Stimulated activated CD4-positive, alpha-beta T cell treated with anti-CD3 and anti-CD28 coated beads, Interleukin-2, amount 100 ng/mL, for 48 hours (primary cell): ENCODE measurements around the gene OAS3.
"Not testable (repeated sequence)": the region's sequence is repeated elsewhere in the genome, so short reads cannot be mapped to it uniquely, and the experiment has no call there.

Experiments
- DNase-seq, 2 donors: peaks; one replicate each; pipeline ENCODE4 v3.0.0-alpha.2; 2020

OAS3 gene, protein sequence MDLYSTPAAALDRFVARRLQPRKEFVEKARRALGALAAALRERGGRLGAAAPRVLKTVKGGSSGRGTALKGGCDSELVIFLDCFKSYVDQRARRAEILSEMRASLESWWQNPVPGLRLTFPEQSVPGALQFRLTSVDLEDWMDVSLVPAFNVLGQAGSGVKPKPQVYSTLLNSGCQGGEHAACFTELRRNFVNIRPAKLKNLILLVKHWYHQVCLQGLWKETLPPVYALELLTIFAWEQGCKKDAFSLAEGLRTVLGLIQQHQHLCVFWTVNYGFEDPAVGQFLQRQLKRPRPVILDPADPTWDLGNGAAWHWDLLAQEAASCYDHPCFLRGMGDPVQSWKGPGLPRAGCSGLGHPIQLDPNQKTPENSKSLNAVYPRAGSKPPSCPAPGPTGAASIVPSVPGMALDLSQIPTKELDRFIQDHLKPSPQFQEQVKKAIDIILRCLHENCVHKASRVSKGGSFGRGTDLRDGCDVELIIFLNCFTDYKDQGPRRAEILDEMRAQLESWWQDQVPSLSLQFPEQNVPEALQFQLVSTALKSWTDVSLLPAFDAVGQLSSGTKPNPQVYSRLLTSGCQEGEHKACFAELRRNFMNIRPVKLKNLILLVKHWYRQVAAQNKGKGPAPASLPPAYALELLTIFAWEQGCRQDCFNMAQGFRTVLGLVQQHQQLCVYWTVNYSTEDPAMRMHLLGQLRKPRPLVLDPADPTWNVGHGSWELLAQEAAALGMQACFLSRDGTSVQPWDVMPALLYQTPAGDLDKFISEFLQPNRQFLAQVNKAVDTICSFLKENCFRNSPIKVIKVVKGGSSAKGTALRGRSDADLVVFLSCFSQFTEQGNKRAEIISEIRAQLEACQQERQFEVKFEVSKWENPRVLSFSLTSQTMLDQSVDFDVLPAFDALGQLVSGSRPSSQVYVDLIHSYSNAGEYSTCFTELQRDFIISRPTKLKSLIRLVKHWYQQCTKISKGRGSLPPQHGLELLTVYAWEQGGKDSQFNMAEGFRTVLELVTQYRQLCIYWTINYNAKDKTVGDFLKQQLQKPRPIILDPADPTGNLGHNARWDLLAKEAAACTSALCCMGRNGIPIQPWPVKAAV

DNA sequence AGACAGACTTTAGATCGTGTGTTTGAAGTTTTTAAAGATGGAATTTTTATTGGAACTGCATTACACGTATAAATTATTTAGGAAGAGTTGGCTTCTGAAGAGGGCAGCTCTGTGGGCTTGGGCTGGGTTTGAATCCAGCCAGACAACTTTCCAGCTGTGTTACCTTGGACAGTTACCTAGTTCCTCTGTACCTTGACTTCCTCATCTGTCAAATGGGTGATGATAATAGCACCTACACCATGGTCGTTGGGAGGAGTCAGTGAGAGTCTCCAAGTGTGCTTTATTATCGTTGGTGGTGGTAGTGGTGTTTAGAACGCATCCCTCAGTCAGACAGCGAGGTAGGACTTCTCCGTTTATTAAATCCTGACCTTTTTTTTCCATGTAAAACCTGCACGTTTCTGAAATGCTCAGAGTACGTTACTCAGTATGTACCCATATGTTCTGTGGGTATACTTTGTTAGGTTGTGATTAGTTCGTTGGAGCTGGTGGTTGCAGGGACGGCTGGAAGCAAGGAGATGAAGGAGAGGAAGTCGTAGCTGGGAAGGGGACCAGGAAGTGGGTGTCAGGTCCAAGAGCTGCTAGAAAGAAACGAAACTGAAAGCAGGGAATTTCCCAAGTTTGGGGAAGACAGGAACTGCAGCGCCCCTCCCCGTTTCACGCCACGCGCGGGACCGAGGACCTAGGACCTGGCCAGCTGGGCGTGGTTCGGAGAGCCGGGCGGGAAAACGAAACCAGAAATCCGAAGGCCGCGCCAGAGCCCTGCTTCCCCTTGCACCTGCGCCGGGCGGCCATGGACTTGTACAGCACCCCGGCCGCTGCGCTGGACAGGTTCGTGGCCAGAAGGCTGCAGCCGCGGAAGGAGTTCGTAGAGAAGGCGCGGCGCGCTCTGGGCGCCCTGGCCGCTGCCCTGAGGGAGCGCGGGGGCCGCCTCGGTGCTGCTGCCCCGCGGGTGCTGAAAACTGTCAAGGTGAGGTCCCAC is at the start of gene OAS3:
Gene OAS3, plus strand, starts transcription at position 734 of the 979 bp plus-strand sequence. Its CDS starts 57 bp downstream, at position 791.
- peak; percentile 39 to 44 for DNase-seq

DNA sequence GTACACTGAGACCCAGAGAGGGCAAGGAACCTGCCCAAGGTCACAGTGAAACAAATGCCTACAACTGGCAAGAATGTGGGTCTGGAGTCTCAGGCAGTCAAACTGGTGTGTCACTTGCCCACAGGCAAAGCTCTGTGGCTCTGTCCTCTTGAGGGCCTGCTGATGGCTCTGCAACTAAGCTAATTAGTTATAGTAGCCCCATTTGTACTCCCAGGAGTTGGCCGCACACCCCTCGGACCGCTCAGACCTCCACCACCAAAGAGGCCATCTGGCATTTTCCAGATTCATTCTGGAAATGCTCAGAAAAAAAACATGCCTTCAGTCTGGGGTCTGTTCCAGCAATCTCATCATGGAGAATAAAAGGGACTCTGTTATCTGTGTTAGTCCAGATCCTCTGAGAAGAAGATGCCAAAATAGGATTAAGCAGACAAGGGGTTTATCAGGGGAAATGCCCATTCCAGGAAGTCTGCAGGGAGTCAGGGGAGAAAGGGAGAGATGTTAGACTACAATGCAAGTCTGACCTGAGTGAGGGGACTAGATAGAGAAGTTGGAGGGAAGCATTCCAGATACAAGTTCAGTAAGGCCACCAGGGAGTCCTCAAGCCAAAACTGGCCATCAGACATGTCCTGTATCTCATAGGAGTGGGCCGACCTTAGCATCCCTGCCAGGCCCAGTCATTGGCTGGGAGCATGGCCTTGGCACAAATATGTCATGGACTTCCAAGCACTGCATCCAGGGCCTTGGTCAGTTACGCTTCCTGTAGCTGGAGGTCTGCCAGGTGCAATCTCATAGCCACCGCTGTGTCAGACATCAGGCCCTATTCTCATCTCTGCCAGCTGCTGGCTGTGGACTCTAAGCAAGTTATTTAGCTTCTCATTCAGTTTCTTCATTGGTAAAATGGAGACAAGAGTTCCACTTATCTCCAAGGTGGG is 46.9 kb upstream of the OAS3 start:
- no peak for DNase-seq

DNA sequence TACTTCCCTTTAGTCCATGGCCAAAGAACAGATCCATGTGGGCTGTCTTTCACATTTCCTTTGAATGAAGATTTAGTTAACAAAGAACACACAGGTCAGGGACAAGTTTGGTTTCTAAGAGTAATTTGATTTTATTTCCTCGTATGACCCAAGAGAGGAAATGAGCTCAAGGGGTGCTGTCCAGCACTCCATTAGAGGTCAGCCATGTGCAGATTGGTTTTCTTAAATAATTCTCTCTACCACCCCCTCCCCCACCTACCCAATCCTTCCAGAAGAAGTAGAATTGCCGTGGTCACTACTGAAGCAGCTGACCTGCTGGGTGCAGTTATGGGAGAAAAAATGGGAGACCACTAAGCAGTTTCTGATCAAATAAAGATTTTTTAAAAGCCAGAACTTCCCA is 45.4 kb upstream of the OAS3 start:
- no peak for DNase-seq

DNA sequence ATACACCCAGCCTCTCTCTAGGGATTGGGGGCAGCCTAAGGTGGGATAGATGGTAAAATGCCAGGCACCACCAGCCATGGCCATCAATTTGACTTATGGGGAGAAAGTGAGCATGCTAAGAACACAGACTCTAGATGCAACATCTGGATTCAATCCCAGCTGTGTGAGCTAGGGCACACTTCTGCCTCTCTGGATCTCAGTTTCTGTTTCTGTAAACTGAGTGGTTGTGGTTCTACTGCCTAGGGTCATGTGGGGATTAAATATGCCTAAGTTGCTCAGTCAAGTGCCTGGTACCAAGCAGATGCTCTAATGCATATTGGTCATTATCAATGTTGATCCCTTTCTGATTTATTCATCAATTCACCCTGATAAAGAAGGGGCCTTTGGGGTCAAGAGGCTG is 44.1 kb upstream of the OAS3 start:
- DNase-seq: no peak

DNA sequence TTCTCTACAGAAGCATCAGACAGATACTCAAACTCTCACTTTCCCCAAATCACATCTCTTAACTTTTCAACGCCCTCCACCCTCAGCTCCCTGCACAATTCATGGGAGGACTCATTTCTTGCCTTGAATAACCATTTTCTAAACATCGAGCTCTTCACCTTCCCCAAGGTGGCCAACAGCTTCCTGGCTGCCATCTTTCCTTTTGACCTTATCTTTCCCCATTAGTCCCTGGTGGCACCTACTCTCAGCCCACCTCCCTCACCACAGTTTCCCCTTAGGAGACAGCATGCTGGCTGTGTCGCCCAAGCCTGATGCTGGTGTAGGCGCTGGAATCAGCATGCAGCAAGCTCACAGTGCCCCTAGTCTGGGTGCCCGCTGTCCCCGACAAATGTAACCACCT is 39.9 kb upstream of the OAS3 start:
- DNase-seq: no peak

DNA sequence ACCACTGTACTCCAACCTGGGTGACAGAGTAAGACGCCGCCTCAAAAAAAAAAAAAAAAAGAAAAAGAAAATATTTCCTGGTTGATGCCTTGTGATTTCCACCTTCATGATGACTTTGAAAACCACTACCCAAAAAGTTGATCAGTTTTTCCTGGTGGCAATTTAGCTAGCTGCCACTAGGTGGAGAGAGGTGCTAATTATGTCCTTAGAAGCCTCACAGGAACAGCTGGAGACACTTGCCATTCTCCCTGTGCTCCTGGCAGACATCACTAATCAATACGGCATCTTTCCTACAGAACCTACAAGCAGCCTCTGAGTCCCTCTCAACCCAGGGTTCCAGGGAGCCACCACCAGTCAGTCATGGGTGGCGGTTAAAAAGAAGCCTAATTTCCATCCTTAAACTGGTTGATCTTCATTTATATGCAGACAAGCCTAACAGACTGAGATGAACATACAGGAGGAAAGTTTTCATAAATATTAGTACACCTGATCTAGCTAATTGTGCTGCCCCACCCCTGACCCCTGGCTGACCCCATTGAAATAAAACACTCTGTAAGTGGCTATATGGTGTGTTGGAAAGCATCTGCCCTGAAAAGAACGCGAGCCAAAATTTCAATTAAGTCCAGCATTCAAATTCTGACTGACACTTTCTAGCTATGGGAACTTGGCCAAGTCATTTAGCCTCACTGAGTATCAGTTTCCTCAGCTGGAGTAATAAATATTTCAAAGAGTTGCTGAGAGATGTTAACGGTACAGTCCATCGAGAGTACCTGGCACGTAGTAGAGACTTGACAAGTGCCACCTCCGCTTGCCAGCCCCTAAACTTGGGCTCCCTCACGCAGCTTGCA is 37.8 kb upstream of the OAS3 start:
- peak; percentile 18 to 32 for DNase-seq

DNA sequence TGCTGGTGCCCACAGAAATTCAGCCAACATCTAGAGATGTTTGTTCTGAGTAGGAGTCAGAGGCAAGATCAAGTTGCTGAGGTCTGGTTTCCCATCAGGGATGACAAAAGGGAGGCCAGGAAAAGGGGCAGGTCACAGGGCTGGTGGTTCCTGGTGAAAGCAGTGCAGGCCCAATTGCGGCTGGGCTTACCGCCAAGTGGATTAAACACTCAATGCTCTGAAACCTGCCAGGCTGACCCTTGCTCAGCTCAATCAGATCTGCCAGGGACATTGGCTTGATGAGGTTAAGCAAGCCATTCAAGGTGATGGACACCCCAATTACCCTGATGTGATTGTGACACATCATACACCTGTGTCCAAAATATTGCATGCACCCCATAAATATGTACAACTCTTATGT is 37.0 kb upstream of the OAS3 start:
- DNase-seq: no peak

DNA sequence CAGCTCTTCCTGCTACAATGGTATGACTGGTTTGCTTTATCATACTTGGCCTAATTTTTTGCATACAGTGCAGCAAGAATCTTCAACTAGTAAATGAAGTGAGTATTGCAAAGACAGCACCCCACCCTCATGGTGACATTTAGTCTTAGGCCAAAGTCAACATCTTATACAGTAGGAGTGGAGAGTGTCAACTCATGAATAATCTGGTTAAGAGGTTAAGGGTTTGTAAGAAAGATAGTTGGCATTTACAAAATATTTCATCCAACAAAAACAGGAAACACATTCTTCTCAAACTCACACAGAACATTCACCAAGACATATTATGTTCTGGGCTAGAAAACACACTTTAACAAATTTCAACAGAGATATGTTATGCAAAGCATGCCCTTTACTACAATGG is 33.7 kb upstream of the OAS3 start:
- no peak for DNase-seq

DNA sequence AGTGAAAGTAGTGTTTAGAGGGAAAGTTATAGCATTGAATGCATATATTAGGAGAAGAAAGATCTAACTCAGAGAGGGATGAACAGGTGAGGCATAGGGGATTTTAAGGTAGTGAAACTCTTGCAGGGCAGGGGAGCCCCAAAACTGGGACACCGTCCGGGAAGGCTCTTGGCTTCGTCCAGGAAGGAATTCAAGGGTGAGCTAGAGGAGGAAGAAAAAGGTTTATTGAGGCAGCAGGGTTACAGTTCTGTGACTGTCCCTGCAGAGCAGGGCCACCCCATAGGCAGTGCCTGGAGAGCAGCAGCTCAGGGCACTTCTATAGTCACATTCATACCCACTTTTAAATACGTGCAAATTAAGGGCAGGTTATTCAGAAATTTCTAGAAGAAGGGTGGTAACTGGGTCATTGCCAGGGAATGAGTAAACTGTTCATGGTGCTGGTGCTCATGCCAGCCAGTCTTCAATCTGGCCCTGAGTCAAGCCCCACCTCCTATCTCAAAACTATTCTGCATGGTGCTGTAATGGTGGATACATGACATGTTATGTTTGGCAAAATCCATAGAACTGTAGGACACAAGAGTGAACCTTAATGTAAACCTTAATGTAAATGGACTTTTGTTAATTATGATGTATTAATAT is 32.7 kb upstream of the OAS3 start:
- no peak for DNase-seq

DNA sequence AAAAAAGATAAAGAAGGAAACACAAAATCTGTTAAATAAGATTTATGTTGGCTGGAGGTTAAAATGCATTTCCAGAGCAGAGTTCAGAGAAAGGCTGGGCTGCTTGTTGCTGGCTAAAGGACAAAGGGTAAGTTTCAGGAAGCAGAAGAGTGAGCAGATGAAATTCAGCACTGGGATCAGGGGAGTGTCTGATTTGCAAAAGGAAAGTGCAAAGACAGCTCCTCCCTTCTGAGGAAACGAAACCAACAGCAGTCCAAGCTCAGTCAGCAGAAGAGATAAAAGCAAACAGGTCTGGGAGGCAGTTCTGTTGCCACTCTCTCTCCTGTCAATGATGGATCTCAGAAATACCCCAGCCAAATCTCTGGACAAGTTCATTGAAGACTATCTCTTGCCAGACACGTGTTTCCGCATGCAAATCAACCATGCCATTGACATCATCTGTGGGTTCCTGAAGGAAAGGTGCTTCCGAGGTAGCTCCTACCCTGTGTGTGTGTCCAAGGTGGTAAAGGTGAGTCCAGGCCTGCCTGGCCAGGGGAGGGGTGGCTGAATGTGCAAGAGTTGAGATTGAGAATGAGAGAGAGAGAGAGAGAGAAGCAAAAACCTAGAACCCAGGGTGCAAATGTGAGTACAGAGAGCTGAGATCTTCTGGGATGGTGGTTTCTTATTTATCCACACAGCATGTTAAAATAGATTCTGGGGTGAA is 31.4 kb upstream of the OAS3 start, which contains the start of gene OAS1:
Gene OAS1, plus strand, starts transcription at position 251 of the 703 bp plus-strand sequence. Its CDS starts 78 bp downstream, at position 329.
- DNase-seq: peak; percentile 7 to 15

DNA sequence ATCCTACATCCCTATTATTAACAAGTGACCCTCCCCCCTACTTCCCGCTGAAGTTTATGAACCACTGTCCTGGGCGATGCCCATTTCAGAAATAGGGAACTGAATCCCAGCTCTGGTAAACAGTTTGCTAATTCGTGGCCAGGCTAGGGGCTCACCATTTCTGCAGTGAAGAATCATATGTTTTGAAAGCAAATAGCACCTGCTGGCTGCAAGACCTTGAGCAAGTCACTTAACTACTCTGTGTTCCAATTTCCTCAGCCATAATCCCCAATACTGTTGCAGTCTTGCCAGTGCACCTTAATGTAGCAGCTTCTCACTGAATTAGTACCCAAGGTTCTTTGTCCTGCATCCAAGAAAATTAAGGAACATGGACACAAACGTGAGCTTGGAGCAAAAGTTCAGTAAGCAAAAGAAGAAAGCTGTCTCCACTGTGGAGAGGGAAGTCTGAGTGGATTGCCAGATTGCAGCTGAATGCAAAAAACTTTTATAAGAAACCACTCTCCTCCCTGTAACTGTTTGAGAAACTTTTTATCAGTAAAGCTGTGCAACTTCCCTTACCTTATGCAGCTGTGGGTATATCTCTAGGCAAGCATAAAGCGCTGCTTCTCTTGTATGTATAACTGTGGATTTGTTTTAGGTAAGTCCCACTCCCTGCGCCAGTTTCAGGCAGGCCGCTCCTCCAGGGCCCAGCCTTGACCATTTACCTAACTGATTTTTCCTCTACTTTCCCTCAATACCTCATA is 30.7 kb upstream of the OAS3 start:
- no peak for DNase-seq

DNA sequence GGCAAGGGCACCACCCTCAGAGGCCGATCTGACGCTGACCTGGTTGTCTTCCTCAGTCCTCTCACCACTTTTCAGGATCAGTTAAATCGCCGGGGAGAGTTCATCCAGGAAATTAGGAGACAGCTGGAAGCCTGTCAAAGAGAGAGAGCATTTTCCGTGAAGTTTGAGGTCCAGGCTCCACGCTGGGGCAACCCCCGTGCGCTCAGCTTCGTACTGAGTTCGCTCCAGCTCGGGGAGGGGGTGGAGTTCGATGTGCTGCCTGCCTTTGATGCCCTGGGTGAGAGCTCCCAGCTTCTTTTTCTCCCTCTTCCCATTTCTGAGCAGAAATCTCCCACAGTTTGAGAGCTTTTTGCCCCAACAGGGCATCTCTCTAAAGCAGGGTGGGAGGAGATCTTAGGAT is 29.7 kb upstream of the OAS3 start:
- peak in 1 of 2 donors; percentile 23 for DNase-seq

DNA sequence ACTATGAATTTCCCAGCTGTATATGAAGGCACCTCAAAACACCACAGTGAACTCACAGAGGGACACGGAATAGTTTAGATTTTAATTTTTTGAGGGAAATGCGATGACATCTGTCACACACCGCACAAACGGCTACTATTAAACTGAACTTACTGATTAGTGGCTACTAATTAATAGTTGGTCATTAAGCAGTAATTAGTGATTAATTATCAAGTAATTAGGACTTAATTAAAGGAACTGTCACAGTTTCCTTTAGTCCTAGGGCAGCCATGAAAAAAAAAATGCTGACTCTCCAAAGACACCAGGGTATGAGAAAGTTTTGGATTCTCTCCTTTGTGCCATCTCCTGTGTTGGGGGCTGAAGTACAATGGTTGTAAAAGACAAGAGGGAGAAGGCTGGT is 28.6 kb upstream of the OAS3 start:
- DNase-seq: no peak

DNA sequence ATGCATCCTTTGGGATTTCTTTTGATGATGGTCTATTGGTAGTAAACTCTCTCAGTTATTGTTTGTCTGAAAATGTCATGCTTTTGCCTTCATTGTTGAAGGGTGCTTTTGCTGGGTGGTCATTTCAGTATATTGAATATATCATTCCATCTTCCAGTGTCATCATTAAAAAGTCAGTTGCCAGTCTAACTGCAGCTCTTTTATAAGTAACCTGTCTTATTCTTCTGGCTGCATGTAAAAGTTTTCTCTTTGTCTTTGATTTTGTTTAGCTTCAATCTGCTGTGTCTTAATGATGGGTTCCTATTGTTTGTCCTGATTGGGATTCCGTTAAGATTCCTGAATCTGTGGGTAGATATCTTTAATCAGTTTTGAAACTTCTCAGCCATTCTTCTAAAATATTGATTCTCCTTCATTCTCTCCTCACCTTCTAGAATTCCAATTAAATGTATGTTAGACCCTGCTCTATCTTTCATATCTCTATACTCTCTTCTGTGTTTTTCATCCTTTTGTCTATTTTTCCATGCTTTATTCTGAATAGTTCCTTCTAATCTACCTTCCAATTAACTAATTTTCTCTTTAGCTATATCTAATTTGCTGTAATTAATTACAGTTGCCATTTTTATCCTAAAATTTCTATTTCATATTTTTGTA is 25.1 kb upstream of the OAS3 start:
- DNase-seq: no peak

DNA sequence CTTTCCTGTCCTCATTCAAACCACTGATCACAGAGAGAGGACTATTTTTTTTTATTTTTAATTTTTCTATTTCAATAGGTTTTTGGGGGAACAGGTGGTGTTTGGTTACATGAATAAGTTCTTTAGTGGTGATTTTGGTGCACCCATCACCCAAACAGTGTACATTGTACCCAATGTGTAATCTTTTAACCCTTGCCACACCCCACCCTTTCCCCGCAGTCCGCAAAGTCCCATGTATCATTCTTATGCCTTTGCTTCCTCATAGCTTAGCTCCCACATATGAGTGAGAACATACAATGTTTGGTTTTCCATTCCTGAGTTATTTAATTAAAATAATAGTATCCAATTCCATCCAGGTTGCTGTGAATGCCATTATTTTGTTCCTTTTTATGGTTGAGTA is 24.4 kb upstream of the OAS3 start:
- DNase-seq: not testable (repeated sequence)

DNA sequence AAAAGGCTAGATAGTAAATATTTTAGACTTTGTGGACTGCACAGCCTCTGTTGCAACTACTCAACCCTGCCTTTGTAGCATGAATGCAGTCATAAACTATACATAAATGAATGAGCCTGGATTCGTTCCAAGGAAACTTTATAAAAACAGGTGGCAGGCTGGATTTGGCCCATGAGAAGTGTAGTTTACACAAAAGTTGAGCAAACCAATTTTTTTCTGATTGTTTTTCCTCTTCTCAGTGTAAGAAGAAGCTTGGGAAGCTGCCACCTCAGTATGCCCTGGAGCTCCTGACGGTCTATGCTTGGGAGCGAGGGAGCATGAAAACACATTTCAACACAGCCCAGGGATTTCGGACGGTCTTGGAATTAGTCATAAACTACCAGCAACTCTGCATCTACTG is 22.0 kb upstream of the OAS3 start:
- no peak for DNase-seq

DNA sequence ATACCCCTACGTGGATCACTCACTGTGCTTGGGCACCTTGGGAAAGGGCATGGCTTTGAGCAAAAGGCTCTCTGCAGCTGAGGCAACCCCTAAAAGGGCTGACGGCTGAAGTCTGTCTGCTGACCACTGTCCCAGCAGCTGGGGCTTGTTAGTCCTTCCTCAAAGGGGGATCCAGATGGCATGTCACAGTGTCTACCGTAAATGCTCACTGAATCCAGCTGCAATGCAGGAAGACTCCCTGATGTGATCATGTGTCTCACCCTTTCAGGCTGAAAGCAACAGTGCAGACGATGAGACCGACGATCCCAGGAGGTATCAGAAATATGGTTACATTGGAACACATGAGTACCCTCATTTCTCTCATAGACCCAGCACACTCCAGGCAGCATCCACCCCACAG is 19.2 kb upstream of the OAS3 start:
- no peak for DNase-seq

DNA sequence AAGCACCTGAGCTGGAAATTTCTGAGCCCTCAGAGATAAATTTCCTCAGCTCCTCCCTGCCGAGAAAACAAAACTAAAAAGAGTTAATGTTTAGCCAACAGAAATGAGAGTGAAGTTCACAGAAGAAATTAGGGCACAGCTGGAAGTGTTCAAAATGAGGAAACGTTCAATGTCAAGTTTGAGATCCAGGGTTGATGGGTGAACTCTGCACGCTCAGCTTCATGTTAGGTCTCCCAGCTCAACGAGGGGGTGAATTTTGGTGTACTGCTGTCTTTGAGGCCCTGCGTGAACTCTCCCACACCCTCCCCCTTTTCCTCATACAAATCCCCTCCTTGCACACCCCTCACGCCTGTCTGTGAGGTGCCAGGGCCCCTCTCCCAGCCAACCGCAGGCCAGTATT is 13.3 kb upstream of the OAS3 start:
- no peak for DNase-seq
